Activated CD4-positive, alpha-beta memory T cell treated with anti-CD3 and anti-CD28 coated beads for 36 hours (primary cell): Measurements from ENCODE around the gene PARP3. TPM values are rescaled to one million over a fixed set of nuclear protein-coding genes. Genes with fewer than 3 reads are reported as not detected.

Experiments
- CTCF ChIA-PET: fragments of 350-600 bp; sonication (Branson Sonifier 250); formaldehyde crosslinking; loops from one replicate; lab custom pipeline; 2021; ENCODE audit warnings: antibody characterized with exemption, inconsistent platforms; lab: Charles Lee
- POLR2A ChIA-PET: fragments of 350-600 bp; sonication (Branson Sonifier 250); formaldehyde crosslinking; loops from one replicate; lab custom pipeline; 2021; ENCODE audit warnings: antibody characterized with exemption; lab: Charles Lee
- DNase-seq: peaks from one replicate; pipeline ENCODE4 v3.0.0-alpha.2; 2020
- H3K27ac Mint-ChIP-seq: one replicate; pipeline ENCODE4 v1.8.0; 2021; ENCODE audit warnings: mixed read lengths
- H3K27me3 Mint-ChIP-seq: one replicate; pipeline ENCODE4 v1.8.0; 2021; ENCODE audit warnings: mixed read lengths
- H3K36me3 Mint-ChIP-seq: one replicate; pipeline ENCODE4 v1.8.0; 2021; ENCODE audit warnings: mixed read lengths
- H3K4me1 Mint-ChIP-seq: one replicate; pipeline ENCODE4 v1.8.0; 2021; ENCODE audit warnings: low read depth, mixed read lengths
- H3K4me3 Mint-ChIP-seq: one replicate; pipeline ENCODE4 v1.8.0; 2021; ENCODE audit warnings: mild to moderate bottlenecking, mixed read lengths
- H3K9me3 Mint-ChIP-seq: one replicate; pipeline ENCODE4 v1.8.0; 2021; ENCODE audit warnings: mixed read lengths
- intact Hi-C: fragments of 100-400 bp; cut with micrococcal nuclease; formaldehyde crosslinking; loops from one replicate; pipeline ENCODE4 v1.15.1; 2023
- total RNA-seq, 2 experiments: library from RNA; stranded (reverse); gene quantifications; one replicate each; pipeline ENCODE4 v1.2.3, GENCODE V29; 2021

Gene PARP3
- total RNA-seq, 2 experiments from 2014 or later, result 12.1 to 13.4 TPM

- no peaks in the 10 kb centered on the region for H3K27me3 Mint-ChIP-seq
- peaks cover 33% of the 10 kb centered on the region for H3K4me1 Mint-ChIP-seq
- H3K27ac Mint-ChIP-seq, result no peak overlapping the region
- POLR2A ChIA-PET, result interaction anchor here (1.5 kb wide), 1 partner anchor 24 kb away, joined by 3 read pairs; the partner anchor contains the start of gene RPL29
- no peak for DNase-seq
- intact Hi-C loops, result loop anchor here (10.0 kb wide), 2 partner anchors 297 to 467 kb away; partner anchors contain the start of genes DCAF1 and TEX264
- H3K36me3 Mint-ChIP-seq, result peaks cover 2% of the 10 kb centered on the region
- CTCF ChIA-PET, result interaction anchor here (4.0 kb wide), 1 partner anchor 29 kb away, joined by 64 read pairs; the partner anchor contains the start of genes PARP3 and RRP9
- H3K9me3 Mint-ChIP-seq, result no peaks in the 10 kb centered on the region
- H3K4me3 Mint-ChIP-seq, result no peak overlapping the region
Measured at GRCh38 chr3:51971350-51971749, 29.2 kb downstream of the PARP3 start.

- Mint-ChIP-seq H3K27ac (peak overlapping the region; percentile 97), H3K27me3 (no peaks in the 10 kb centered on the region), H3K9me3 (no peaks in the 10 kb centered on the region), H3K36me3 (peaks cover 2% of the 10 kb centered on the region), H3K4me3 (peak overlapping the region; percentile 99), H3K4me1 (peaks cover 36% of the 10 kb centered on the region)
- CTCF ChIA-PET, result interaction anchor here (0.7 to 4.0 kb wide), 20 partner anchors 9 to 473 kb away, joined by 3 to 64 read pairs (median 6); partner anchors contain the start of genes ACY1, DUSP7, GPR62 and PARP3
- peak; percentile 44 for DNase-seq
- intact Hi-C loops, result loop anchor here (1.0 to 10.0 kb wide), 4 partner anchors 20 to 470 kb away; partner anchors contain the start of genes DCAF1, PARP3, RPL29 and TEX264
- POLR2A ChIA-PET, result interaction anchor here (0.9 to 2.5 kb wide), 9 partner anchors 9 to 313 kb away, joined by 3 to 30 read pairs (median 4); partner anchors contain the start of genes ACY1, GLYCTK, PARP3 and RPL29
Measured at GRCh38 chr3:51974277-51974962, 32.3 kb downstream of the PARP3 start.

- intact Hi-C loops, result loop anchor here (1.0 to 10.0 kb wide), 5 partner anchors 8 to 470 kb away; partner anchors contain the start of genes ACY1, DCAF1, PARP3 and RPL29
Measured at GRCh38 chr3:51974963-51975851, 33.0 kb downstream of the PARP3 start, which contains the start of gene ABHD14A. TSS of gene ABHD14A (plus strand) at chr3:51975064. CDS start at chr3:51975136, 72 bp downstream.

GRCh38 chr3:51975852-51976549 is 33.8 kb downstream of the PARP3 start:
- Mint-ChIP-seq H3K27me3 (no peaks in the 10 kb centered on the region), H3K36me3 (peaks cover 2% of the 10 kb centered on the region), H3K4me3 (peak overlapping the region; percentile 72), H3K27ac (peak overlapping the region; percentile 30), H3K9me3 (no peaks in the 10 kb centered on the region), H3K4me1 (peaks cover 33% of the 10 kb centered on the region)
- intact Hi-C loops, result loop anchor here (1.0 to 10.0 kb wide), 4 partner anchors 7 to 471 kb away; partner anchors contain the start of genes ACY1, DCAF1, RPL29 and TEX264
- DNase-seq, result peak; percentile 53
- ChIA-PET POLR2A (interaction anchor here (1.5 kb wide), 1 partner anchor 20 kb away, joined by 6 read pairs; the partner anchor contains the start of gene RPL29), CTCF (interaction anchor here (3.2 kb wide), 1 partner anchor 11 kb away, joined by 18 read pairs; no protein-coding TSS in a partner anchor)

More at GRCh38 chr3:51974963-51975851, 33.0 kb downstream of the PARP3 start, which contains the start of gene ABHD14A:
- peak; percentile 79 for DNase-seq
- CTCF ChIA-PET, result interaction anchor here (0.6 to 4.0 kb wide), 9 partner anchors 8 to 147 kb away, joined by 3 to 64 read pairs (median 12); partner anchors contain the start of genes ACY1, DUSP7, PARP3 and RRP9
- Mint-ChIP-seq H3K27me3 (no peaks in the 10 kb centered on the region), H3K4me1 (peaks cover 36% of the 10 kb centered on the region), H3K9me3 (no peaks in the 10 kb centered on the region), H3K4me3 (peak within 1 kb of the TSS; percentile 99), H3K36me3 (peaks cover 2% of the 10 kb centered on the region), H3K27ac (peak within 1 kb of the TSS; percentile 97)
- POLR2A ChIA-PET, result interaction anchor here (1.0 to 2.5 kb wide), 4 partner anchors 8 to 304 kb away, joined by 3 to 30 read pairs (median 12); partner anchors contain the start of genes ACY1, PARP3, RRP9 and WDR82

GRCh38 chr3:51977446-51978142 is 35.4 kb downstream of the PARP3 start:
- ChIA-PET POLR2A (interaction anchor here (1.5 kb wide), 1 partner anchor 18 kb away, joined by 6 read pairs; the partner anchor contains the start of gene RPL29), CTCF (no interaction called here)
- intact Hi-C loops, result loop anchor here (10.0 kb wide), 2 partner anchors 303 to 473 kb away; partner anchors contain the start of genes DCAF1 and TEX264
- Mint-ChIP-seq H3K4me1 (peaks cover 36% of the 10 kb centered on the region), H3K36me3 (peaks cover 2% of the 10 kb centered on the region), H3K27ac (peak overlapping the region; percentile 38), H3K4me3 (no peak overlapping the region), H3K9me3 (no peaks in the 10 kb centered on the region), H3K27me3 (no peaks in the 10 kb centered on the region)
- DNase-seq, result peak; percentile 61

GRCh38 chr3:51978143-51978502 is 36.0 kb downstream of the PARP3 start:
- ChIA-PET POLR2A (no interaction called here), CTCF (no interaction called here)
- intact Hi-C loops, result loop anchor here (10.0 kb wide), 2 partner anchors 303 to 473 kb away; partner anchors contain the start of genes DCAF1 and TEX264
- Mint-ChIP-seq H3K27ac (no peak overlapping the region), H3K36me3 (peaks cover 2% of the 10 kb centered on the region), H3K4me1 (peaks cover 37% of the 10 kb centered on the region), H3K4me3 (no peak overlapping the region), H3K9me3 (no peaks in the 10 kb centered on the region), H3K27me3 (no peaks in the 10 kb centered on the region)
- no peak for DNase-seq

GRCh38 chr3:51980253-51980652 is 38.1 kb downstream of the PARP3 start:
- POLR2A ChIA-PET, result no interaction called here
- Mint-ChIP-seq H3K27ac (no peak overlapping the region), H3K27me3 (no peaks in the 10 kb centered on the region), H3K9me3 (no peaks in the 10 kb centered on the region), H3K4me1 (peaks cover 45% of the 10 kb centered on the region), H3K36me3 (no peaks in the 10 kb centered on the region), H3K4me3 (no peak overlapping the region)
- CTCF ChIA-PET, result no interaction called here
- DNase-seq, result no peak
- intact Hi-C loops, result loop anchor here (5.0 kb wide), 1 partner anchor 77 kb away; the partner anchor contains the start of gene DUSP7

GRCh38 chr3:51982352-51982837 is 40.2 kb downstream of the PARP3 start:
- Mint-ChIP-seq H3K4me3 (peak overlapping the region; percentile 88), H3K9me3 (no peaks in the 10 kb centered on the region), H3K4me1 (peaks cover 29% of the 10 kb centered on the region), H3K27ac (peak overlapping the region; percentile 88), H3K36me3 (no peaks in the 10 kb centered on the region), H3K27me3 (no peaks in the 10 kb centered on the region)
- intact Hi-C loops, result loop anchor here (5.0 kb wide), 1 partner anchor 75 kb away; the partner anchor contains the start of gene DUSP7
- ChIA-PET CTCF (interaction anchor here (0.6 to 4.0 kb wide), 14 partner anchors 8 to 238 kb away, joined by 3 to 55 read pairs (median 4); partner anchors contain the start of genes ABHD14A, ABHD14B, PARP3 and RPL29), POLR2A (interaction anchor here (0.6 to 3.2 kb wide), 9 partner anchors 8 to 47 kb away, joined by 3 to 45 read pairs (median 10); partner anchors contain the start of genes ABHD14A, ABHD14B, PARP3 and PCBP4)
- DNase-seq, result peak; percentile 60

- Mint-ChIP-seq H3K9me3 (no peaks in the 10 kb centered on the region), H3K4me1 (peaks cover 28% of the 10 kb centered on the region), H3K4me3 (peak within 1 kb of the TSS; percentile 88), H3K36me3 (no peaks in the 10 kb centered on the region), H3K27me3 (no peaks in the 10 kb centered on the region), H3K27ac (peak within 1 kb of the TSS; percentile 88)
- peak; percentile 85 for DNase-seq
- intact Hi-C loops, result loop anchor here (1.0 to 5.0 kb wide), 3 partner anchors 8 to 74 kb away; partner anchors contain the start of genes ABHD14A, DUSP7 and RPL29
- CTCF ChIA-PET, result interaction anchor here (0.8 to 4.0 kb wide), 16 partner anchors 9 to 237 kb away, joined by 3 to 55 read pairs (median 4); partner anchors contain the start of genes ABHD14A, ABHD14B, PARP3 and PCBP4
- POLR2A ChIA-PET, result interaction anchor here (0.6 to 3.2 kb wide), 10 partner anchors 9 to 171 kb away, joined by 3 to 45 read pairs (median 9); partner anchors contain the start of genes ABHD14A, ABHD14B, PARP3 and PCBP4
Measured at GRCh38 chr3:51982838-51983577, 40.8 kb downstream of the PARP3 start, which contains the start of gene ACY1. TSS of gene ACY1 (plus strand) at chr3:51983535. CDS start at chr3:51984065, 530 bp downstream.
